PC-3 (cell line): ENCODE measurements around the gene C15orf62. TPM values are rescaled to one million over a fixed set of nuclear protein-coding genes. Genes with fewer than 3 reads are reported as not detected.

ENCODE experiments used
- ATAC-seq: fragments of 200-7000 bp; cut with Tn5 transposase; 2 replicates; pipeline ENCODE4 v1.9.1; 2020; ENCODE audit warnings: mild to moderate bottlenecking, moderate library complexity
- BruUV-seq: library from RNA; stranded (reverse); fragments of 400-500 nt; replicated peaks from 2 replicates; lab custom pipeline; 2021; lab: Mats Ljungman, UMichigan
- CTCF ChIA-PET: fragments of 300-600 bp; sonication (Branson Sonifier 250); formaldehyde crosslinking; loops from one replicate; lab custom pipeline; 2022; ENCODE audit warnings: antibody characterized with exemption; lab: Charles Lee
- POLR2A ChIA-PET: fragments of 300-600 bp; sonication (Branson Sonifier 250); formaldehyde crosslinking; loops from one replicate; lab custom pipeline; 2022; ENCODE audit warnings: antibody characterized with exemption; ENCODE audit not compliant: unreplicated experiment; lab: Charles Lee
- DNase-seq: peaks from one replicate; pipeline ENCODE4 v3.0.0-alpha.2; 2015
- H2AFZ ChIP-seq: fragments of 300-600 bp; sonication (generic); 2 replicates; pipeline ENCODE4 v1.6.0; 2016; ENCODE audit warnings: antibody characterized with exemption, low read length
- H3F3A ChIP-seq: fragments of 300-600 bp; sonication (generic); one replicate; pipeline ENCODE4 v1.6.0; 2017; ENCODE audit warnings: antibody characterized with exemption, low read length, control low read depth, mild to moderate bottlenecking; ENCODE audit not compliant: unreplicated experiment
- H3K27ac ChIP-seq: fragments of 300-600 bp; sonication (generic); 2 replicates; pipeline ENCODE4 v1.5.1; 2016; ENCODE audit warnings: mild to moderate bottlenecking, low read length
- H3K27me3 ChIP-seq: fragments of 300-600 bp; sonication (generic); 2 replicates; pipeline ENCODE4 v1.6.1; 2016; ENCODE audit warnings: low read length, mixed read lengths
- H3K36me3 ChIP-seq: fragments of 300-600 bp; sonication (generic); 2 replicates; pipeline ENCODE4 v1.6.1; 2016; ENCODE audit warnings: low read depth, mixed run types, low read length, mixed read lengths
- H3K4me1 ChIP-seq: fragments of 300-600 bp; sonication (generic); 2 replicates; pipeline ENCODE4 v1.5.1; 2016; ENCODE audit warnings: low read length; ENCODE audit not compliant: insufficient read depth
- H3K4me2 ChIP-seq: fragments of 300-600 bp; sonication (generic); 2 replicates; pipeline ENCODE4 v1.6.0; 2016; ENCODE audit warnings: low read length
- H3K4me3 ChIP-seq: fragments of 300-600 bp; sonication (generic); 2 replicates; pipeline ENCODE4 v1.5.1; 2016; ENCODE audit warnings: mild to moderate bottlenecking, low read length, mixed read lengths
- H3K79me2 ChIP-seq: fragments of 300-600 bp; sonication (generic); 2 replicates; pipeline ENCODE4 v1.6.1; 2017; ENCODE audit warnings: low read length, mixed read lengths
- H3K9ac ChIP-seq: fragments of 300-600 bp; sonication (generic); 2 replicates; pipeline ENCODE4 v1.6.0; 2016; ENCODE audit warnings: mild to moderate bottlenecking, low read length
- H3K9me2 ChIP-seq: fragments of 300-600 bp; sonication (generic); replicated peaks from 2 replicates; pipeline ENCODE4 v1.6.1; 2016; ENCODE audit warnings: mixed run types, low read length, mixed read lengths
- H3K9me3 ChIP-seq: fragments of 300-600 bp; sonication (generic); 2 replicates; pipeline ENCODE4 v1.6.1; 2016; ENCODE audit warnings: low read length, mixed read lengths
- H4K20me1 ChIP-seq: fragments of 300-600 bp; sonication (generic); 2 replicates; pipeline ENCODE4 v1.6.1; 2016; ENCODE audit warnings: low read length, mixed read lengths
- CTCF ChIP-seq: fragments of 300-600 bp; sonication (generic); conservative IDR thresholded peaks from 2 replicates; pipeline ENCODE4 v1.5.1; 2017; ENCODE audit warnings: antibody characterized with exemption, low read depth, mild to moderate bottlenecking, low read length
- EZH2 ChIP-seq: fragments of 300-600 bp; sonication (generic); IDR thresholded peaks from one replicate; pipeline ENCODE4 v1.6.1; 2017; ENCODE audit warnings: antibody characterized with exemption, mild to moderate bottlenecking, low read length; ENCODE audit not compliant: unreplicated experiment
- EZH2phosphoT487 ChIP-seq: fragments of 300-600 bp; sonication (generic); IDR thresholded peaks from 2 replicates; pipeline ENCODE4 v1.6.1; 2018; ENCODE audit warnings: mild to moderate bottlenecking, antibody characterized with exemption, low read length, borderline replicate concordance
- intact Hi-C: fragments of 100-400 bp; cut with micrococcal nuclease; formaldehyde crosslinking; loops from 2 replicates; pipeline ENCODE4 v1.9.0; 2023
- total RNA-seq: library from RNA; depleted of rRNA; stranded (reverse); fragments of >200 nt; gene quantifications from 2 replicates; pipeline ENCODE4 v1.2.3, GENCODE V29; 2014

Gene C15orf62
- total RNA-seq, 1 experiment from 2014 or later = 1.5 TPM

GRCh38 chr15:40773902-40774301, 4.1 kb downstream of the C15orf62 start:
- Histone ChIP-seq H3K4me1 (peaks cover 37% of the 10 kb centered on the region), H3K79me2 (no peaks in the 10 kb centered on the region), H3K36me3 (peaks cover 18% of the 10 kb centered on the region), H3K9me2 (no peaks in the 10 kb centered on the region), H4K20me1 (no peaks in the 10 kb centered on the region), H3F3A (no peaks in the 10 kb centered on the region), H3K27ac (no peak overlapping the region), H3K9me3 (no peaks in the 10 kb centered on the region), H3K27me3 (no peaks in the 10 kb centered on the region), H2AFZ (no peak overlapping the region), H3K4me2 (no peak overlapping the region), H3K4me3 (no peak overlapping the region), H3K9ac (no peak overlapping the region)
- BruUV-seq = no TSS peak
- DNase-seq (no peak), ATAC-seq (no peak)
- intact Hi-C loops = no loop called here
- ChIA-PET POLR2A (no interaction called here), CTCF (no interaction called here)
- TF ChIP-seq EZH2phosphoT487 (no peak), CTCF (no peak), EZH2 (no peak)

DNA sequence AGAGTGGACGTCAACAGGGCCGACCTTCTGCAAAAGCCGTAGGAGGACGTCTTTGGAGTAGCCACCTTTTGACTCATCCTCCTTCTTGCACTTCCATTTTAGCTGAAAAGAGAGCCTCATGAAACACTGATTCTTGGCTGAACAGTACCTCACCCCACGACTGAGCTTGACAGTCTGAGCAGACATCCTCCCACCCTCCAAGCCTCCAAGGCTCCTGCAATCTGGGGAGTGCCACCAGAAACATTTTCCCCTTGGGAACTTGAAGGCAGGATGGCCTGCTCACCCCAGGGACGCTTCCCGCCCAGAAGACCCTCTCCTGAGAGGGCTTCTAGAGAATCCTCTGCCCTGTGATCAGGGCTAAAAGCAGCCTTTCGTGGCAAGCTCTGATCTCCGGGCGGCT, 5.2 kb downstream of the C15orf62 start:
- Histone ChIP-seq H3K4me3 (no peak overlapping the region), H3K36me3 (peaks cover 18% of the 10 kb centered on the region), H3K9ac (no peak overlapping the region), H3K9me2 (no peaks in the 10 kb centered on the region), H2AFZ (no peak overlapping the region), H3K4me1 (peaks cover 25% of the 10 kb centered on the region), H3K79me2 (no peaks in the 10 kb centered on the region), H3K4me2 (no peak overlapping the region), H3F3A (no peaks in the 10 kb centered on the region), H3K9me3 (no peaks in the 10 kb centered on the region), H3K27ac (no peak overlapping the region), H4K20me1 (no peaks in the 10 kb centered on the region), H3K27me3 (no peaks in the 10 kb centered on the region)
- DNase-seq (no peak), ATAC-seq (no peak)
- POLR2A ChIA-PET = no interaction called here
- no TSS peak for BruUV-seq
- TF ChIP-seq EZH2phosphoT487 = no peak
- no peak for TF ChIP-seq EZH2
- TF ChIP-seq CTCF = no peak
- intact Hi-C loops = no loop called here
- CTCF ChIA-PET = no interaction called here

- Histone ChIP-seq H3K27ac (peak overlapping the region; percentile 66), H3F3A (no peaks in the 10 kb centered on the region), H2AFZ (no peak overlapping the region), H3K9ac (peak overlapping the region; percentile 29; the same call in 1 of the 2 replicates), H3K36me3 (peaks cover 18% of the 10 kb centered on the region), H3K79me2 (no peaks in the 10 kb centered on the region), H3K9me3 (no peaks in the 10 kb centered on the region), H3K4me2 (peak overlapping the region; percentile 48), H3K27me3 (no peaks in the 10 kb centered on the region), H3K4me1 (peaks cover 17% of the 10 kb centered on the region), H4K20me1 (no peaks in the 10 kb centered on the region), H3K4me3 (no peak overlapping the region), H3K9me2 (no peaks in the 10 kb centered on the region)
- no peak for TF ChIP-seq EZH2phosphoT487
- no peak for TF ChIP-seq CTCF
- no peak for TF ChIP-seq EZH2
- ChIA-PET POLR2A (interaction anchor here (0.6 to 1.0 kb wide), 2 partner anchors 22 to 81 kb away, joined by 3 read pairs; partner anchors contain the start of gene RAD51), CTCF (interaction anchor here (0.5 to 1.2 kb wide), 8 partner anchors 8 to 334 kb away, joined by 3 to 14 read pairs (median 5); partner anchors contain the start of genes GCHFR and VPS18)
- no peak for DNase-seq
- intact Hi-C loops = no loop called here
- ATAC-seq = no peak
- no TSS peak for BruUV-seq
Observed at GRCh38 chr15:40775740-40776536, 6.2 kb downstream of the C15orf62 start.
